Upper lobe of left lung (tissue), 4 donors: ENCODE measurements around the gene MIAT.

ENCODE experiments used
- CTCF ChIP-seq, 6 experiments: fragments of 450-650 bp in 4 of 6; fragments of 200-600 bp in 2 of 6; sonication (generic) in 2 of 6; IDR thresholded peaks; one replicate each; pipeline ENCODE4 v1.5.1; 2016 to 2019; ENCODE audit warnings: antibody characterized with exemption in 6 of 6
- EP300 ChIP-seq, 4 donors: sonication (generic); formaldehyde crosslinking; IDR thresholded peaks; one replicate each; pipeline ENCODE4 v1.5.1; 2017; ENCODE audit warnings: antibody characterized with exemption in 4 of 4, control low read depth in 2 of 4
- POLR2A ChIP-seq, 4 donors: fragments of 450-650 bp; IDR thresholded peaks; one replicate each; pipeline ENCODE4 v1.5.1; 2016 to 2017; ENCODE audit warnings: antibody characterized with exemption in 4 of 4, mild to moderate bottlenecking in 2 of 4

GRCh38 chr22:26707581-26707980, 50.2 kb downstream of the MIAT start:
- TF ChIP-seq EP300 (IDR thresholded peaks at IDR 0.05), result no peak
- no peak for TF ChIP-seq CTCF (IDR thresholded peaks at IDR 0.05)
- TF ChIP-seq POLR2A (IDR thresholded peaks at IDR 0.05), result no peak
